NCI-H1105 (cell line): ENCODE results near the gene MYEOV.

ENCODE experiments used
- DNase-seq: peaks from one replicate; lab custom pipeline; 2025; lab: John Stamatoyannopoulos, UW

The MYEOV gene

GRCh38 chr11:69293819-69294505 lies at the start of gene MYEOV:
Gene MYEOV, plus strand, starts transcription at chr11:69294155. Its CDS starts 1,200 bp downstream, at chr11:69295355.
- no peak for DNase-seq

- DNase-seq = no peak
Observed at GRCh38 chr11:69244266-69244665, 49.7 kb upstream of the MYEOV start.

GRCh38 chr11:69245041-69245440 lies 48.9 kb upstream of the MYEOV start:
- DNase-seq = no peak

GRCh38 chr11:69245491-69246345 lies 48.2 kb upstream of the MYEOV start:
- DNase-seq = no peak

- no peak for DNase-seq
Observed at GRCh38 chr11:69249311-69250185, 44.4 kb upstream of the MYEOV start.

- no peak for DNase-seq
Observed at GRCh38 chr11:69250186-69251056, 43.5 kb upstream of the MYEOV start.

- DNase-seq = no peak
Observed at GRCh38 chr11:69251057-69251393, 42.9 kb upstream of the MYEOV start.

- no peak for DNase-seq
Observed at GRCh38 chr11:69251639-69252489, 42.1 kb upstream of the MYEOV start.

- DNase-seq = no peak
Observed at GRCh38 chr11:69252490-69252837, 41.5 kb upstream of the MYEOV start.

- DNase-seq = no peak
Observed at GRCh38 chr11:69253028-69253427, 40.9 kb upstream of the MYEOV start.

- no peak for DNase-seq
Observed at GRCh38 chr11:69257134-69257533, 36.8 kb upstream of the MYEOV start.

- DNase-seq = no peak
Observed at GRCh38 chr11:69257838-69258658, 35.9 kb upstream of the MYEOV start.

- DNase-seq = no peak
Observed at GRCh38 chr11:69259096-69259495, 34.9 kb upstream of the MYEOV start.

- DNase-seq = no peak
Observed at GRCh38 chr11:69260622-69261021, 33.3 kb upstream of the MYEOV start.

GRCh38 chr11:69261116-69261515 lies 32.8 kb upstream of the MYEOV start:
- DNase-seq = no peak

- no peak for DNase-seq
Observed at GRCh38 chr11:69262918-69263735, 30.8 kb upstream of the MYEOV start.

- DNase-seq = no peak
Observed at GRCh38 chr11:69263736-69264052, 30.3 kb upstream of the MYEOV start.

GRCh38 chr11:69264486-69264885 lies 29.5 kb upstream of the MYEOV start:
- DNase-seq = no peak

GRCh38 chr11:69265210-69265609 lies 28.7 kb upstream of the MYEOV start:
- DNase-seq = no peak
